GM11168 (cell line): ENCODE results near the gene CBFA2T3.

Experiments used
- in situ Hi-C: fragments of 300-500 bp; cut with MboI; formaldehyde crosslinking; loops from one replicate; pipeline ENCODE4 v1.12.0; 2022; ENCODE audit warnings: low sequenced_read_pairs; ENCODE audit not compliant: unreplicated experiment

Gene CBFA2T3

GRCh38 chr16:88966986-88967829 is 9.8 kb downstream of the CBFA2T3 start:
- in situ Hi-C loops = loop anchor here (10.0 kb wide), 1 partner anchor 198 kb away; no protein-coding TSS in a partner anchor

DNA sequence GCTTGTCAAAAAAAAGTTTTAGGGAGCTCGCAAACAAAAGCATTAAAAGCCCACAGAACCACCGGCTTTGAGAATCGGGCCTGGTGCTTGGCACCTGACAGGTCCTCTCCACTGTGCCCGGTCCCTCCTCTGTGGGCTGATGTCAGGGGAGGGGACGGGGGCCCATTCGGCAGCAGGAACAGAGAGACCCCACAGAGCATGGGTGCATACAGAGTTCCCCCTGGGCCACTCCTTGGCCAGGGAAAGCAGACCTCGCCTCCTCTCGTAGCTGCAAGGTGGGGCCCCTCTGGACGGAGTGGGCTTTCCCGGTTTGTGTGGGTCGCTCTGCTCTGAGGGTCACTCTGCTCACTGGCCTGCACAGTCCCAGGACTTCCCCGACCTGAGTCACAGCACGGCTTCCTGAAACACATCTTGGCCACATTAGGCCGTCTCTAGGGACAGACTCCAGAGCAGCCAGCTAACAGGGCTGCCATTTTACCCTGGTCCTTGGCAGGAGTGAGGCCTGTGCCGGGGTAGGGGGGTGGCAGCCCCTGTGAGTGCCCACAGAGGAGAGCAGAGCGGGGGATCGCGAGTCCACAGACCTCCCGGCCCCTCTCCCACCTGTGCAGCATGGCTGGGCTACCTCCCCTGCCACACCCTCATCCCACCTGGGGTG is 11.1 kb downstream of the CBFA2T3 start:
- in situ Hi-C loops = loop anchor here (10.0 kb wide), 1 partner anchor 199 kb away; no protein-coding TSS in a partner anchor

DNA sequence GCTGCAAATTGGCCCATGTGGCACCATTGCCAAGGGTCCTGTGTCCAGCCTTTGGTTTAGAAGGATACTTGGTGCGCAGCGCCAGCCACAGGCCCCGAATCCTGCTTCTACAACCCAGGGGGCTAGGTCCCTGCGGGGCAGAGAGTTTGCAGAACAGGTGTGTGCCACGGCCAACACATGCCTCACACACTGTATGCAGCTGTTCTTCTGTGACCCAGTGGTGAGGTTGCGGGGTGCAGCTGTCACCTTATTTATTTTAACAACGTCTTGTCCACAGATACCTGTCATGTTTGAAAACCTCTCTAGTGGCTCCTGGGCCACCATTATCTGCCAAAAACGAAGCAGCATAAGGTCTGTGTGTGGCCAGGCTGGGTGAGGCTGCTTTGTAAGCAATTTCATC is 11.6 kb downstream of the CBFA2T3 start:
- in situ Hi-C loops = loop anchor here (10.0 kb wide), 1 partner anchor 199 kb away; no protein-coding TSS in a partner anchor

DNA sequence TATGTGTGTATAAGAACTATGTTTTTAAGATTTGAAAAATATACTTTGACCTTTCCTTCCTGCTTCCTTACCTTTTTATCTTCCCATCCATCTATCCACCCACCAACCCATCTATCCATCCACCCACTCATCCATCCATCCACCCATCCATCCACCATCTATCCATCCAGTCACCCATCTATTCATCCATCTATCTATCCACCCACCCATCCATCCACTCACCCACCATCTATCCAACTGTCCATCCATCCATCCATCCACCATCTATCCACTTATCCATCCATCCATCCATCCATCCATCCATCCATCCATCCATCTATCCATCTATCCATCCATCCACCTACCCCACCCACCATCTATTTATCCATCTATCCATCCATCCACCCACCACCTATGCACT is 12.4 kb downstream of the CBFA2T3 start:
- in situ Hi-C loops = loop anchor here (10.0 kb wide), 1 partner anchor 200 kb away; no protein-coding TSS in a partner anchor

DNA sequence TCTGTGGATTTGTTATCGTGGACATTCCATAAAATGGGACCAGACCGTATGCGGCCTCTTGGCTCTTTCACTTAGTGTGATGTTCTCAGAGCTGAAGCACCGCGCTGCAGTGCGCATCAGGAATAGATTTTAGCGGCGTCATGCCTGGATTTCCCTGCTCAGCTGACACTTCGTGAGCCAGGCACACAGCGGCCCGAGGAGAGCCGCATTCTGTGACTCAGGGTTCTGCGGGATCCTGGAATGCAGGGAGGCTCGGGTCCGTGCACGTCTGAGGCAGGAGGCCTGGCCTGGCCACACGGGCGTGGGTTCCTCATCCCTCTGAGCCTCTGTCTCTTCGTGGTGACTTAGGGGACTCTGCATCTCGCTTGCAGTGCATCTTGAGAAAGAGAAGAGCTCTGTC is 13.4 kb downstream of the CBFA2T3 start:
- in situ Hi-C loops = loop anchor here (10.0 kb wide), 1 partner anchor 201 kb away; no protein-coding TSS in a partner anchor

DNA sequence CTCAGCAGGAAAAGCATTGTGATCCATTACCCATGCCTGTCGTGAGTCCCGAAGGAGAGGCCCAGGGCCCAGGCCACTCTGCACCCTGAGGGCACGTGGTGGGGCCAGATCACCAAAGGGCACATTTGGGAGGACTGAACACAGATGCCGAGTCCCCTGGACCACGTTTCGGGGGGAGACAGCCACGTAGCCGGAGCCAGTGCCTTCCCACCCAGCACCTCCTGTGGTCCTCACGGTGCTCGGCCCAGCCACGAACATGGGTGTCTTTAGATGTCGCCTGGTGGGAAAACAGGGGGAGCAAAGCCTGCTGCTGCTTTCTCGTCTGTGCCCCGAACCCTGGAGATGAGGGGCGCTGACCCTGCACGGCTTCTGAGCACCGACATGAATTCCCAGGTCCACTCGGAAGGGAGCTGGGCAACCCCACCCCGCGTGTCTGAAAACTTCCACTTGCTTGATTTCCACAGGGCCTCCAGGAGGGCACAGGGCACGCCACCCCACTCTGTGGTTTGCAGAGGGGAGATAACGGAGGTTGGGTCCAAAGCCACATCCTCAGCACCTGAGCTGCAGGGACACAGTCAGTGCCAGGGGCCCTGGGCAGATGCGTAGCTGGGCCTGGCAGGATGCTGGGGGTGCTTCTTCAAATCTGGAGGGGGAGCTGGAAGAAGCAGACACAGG is 14.4 kb downstream of the CBFA2T3 start:
- in situ Hi-C loops = loop anchor here (10.0 kb wide), 1 partner anchor 202 kb away; no protein-coding TSS in a partner anchor

DNA sequence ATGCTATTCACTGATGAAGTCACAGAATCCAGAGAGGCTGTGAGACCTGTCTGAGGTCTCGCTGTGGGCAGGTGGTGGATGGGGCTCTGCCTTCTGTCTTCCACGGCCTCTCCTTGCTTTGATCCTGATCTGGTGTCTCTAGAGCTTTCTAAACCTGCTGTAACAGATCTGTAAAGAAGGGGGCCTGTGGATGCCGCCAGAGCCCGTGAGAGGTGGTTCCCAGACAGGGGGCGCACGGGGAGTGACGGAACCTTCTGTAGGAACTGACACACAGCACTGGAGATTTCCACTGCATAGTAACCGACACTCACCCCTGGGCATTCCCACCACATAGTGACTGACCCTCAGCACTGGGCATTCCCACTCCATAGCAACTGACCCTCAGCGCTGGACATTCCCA is 16.0 kb downstream of the CBFA2T3 start:
- in situ Hi-C loops = loop anchor here (10.0 kb wide), 1 partner anchor 204 kb away; no protein-coding TSS in a partner anchor

DNA sequence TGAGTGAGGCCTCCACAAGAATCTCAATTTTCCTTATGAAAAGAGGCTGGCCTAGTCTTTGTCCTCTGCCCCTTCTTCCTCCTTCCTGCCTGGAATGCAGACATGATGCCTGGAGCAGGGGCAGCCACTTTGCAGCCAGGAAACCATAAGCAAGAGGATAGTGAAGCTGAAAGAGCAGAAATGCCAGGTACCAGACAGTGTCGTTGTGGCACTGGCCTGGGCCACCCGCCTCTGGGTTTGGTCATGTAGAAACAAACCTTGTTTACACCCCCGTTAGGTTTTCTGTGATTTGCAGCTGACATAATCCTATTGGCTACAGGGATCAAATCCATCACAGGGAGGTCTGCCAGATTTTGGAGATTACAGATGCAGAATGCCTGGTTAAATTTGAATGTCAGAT is 16.5 kb downstream of the CBFA2T3 start:
- in situ Hi-C loops = loop anchor here (10.0 kb wide), 1 partner anchor 204 kb away; no protein-coding TSS in a partner anchor

DNA sequence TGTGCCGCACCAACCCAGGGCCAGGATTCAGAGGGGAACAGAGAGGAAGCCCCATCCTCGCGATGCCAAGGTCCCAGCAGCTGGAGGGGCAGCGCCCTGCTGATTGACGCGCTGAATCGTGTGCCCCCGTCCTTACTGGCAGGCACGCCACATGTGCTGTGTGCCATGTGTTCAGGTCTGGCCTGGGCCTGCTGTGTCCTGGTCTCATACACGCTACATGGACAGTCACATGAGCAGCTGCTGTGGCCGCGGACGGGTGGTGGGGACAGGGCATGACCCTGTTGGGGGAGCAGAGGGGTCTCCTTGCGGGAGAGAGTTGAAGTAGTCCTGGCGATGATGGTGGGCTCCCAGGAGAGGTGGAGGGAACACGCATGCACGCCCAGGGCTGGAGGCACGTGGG is 18.0 kb downstream of the CBFA2T3 start:
- in situ Hi-C loops = no loop called here

GRCh38 chr16:88957887-88958577 is 19.0 kb downstream of the CBFA2T3 start:
- in situ Hi-C loops = no loop called here

DNA sequence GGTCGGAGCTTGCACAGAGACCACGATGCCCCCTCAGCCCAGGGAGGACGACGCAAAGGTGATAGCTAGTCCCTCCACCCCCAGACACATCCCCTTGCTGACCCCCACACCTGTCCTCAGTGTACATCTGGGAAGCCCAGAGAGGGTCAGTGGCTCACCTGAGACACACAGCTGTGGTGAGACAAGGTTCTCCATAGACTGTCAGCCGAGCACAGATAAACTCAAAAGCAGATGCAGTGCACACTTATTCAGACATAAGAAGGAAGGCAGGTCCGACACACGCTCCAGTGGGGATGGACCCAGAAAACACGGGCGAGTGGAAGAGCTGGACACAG is 19.6 kb downstream of the CBFA2T3 start:
- in situ Hi-C loops = no loop called here

DNA sequence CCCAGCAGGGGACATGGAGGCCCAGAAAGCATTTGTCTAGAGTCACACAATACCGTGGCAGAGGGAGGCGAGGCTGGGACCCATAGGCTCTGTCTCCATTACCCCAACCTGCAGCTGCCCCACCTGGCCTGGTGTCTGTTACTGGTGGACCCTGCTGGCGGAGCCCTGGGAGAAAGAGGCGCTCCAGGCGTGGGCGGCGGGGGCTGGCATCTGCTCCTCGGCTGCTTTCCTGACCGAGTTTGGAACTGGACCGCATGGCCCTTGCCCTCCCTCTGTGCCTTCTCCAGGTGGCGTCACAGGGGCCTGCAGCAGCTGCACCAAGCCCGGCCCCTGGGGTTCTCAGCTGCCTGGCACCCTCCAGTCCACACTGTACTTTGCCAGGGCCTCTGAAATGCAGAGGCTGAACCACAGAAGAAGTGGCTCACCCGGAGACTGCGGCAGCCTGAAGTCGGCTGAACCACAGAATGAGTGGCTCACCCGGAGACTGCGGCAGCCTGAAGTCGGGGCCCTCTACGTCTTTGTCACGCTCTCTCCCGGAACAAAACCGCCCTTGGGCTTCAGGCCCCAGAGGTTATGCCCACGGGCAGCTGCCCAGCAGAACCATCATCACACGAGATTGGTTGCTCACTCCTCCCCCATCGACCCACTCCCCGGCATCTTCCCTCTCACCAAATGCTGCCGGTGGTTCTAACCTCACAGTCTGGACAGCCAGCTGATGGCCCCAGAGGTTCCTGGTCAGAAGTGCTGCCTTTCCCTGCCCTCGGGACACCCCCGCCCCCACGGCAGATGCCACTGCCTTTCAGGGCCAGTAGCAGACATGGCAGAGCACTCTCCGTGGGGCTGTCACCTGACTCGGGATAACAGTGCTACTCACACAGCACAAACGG is 20.2 kb downstream of the CBFA2T3 start:
- in situ Hi-C loops = no loop called here

DNA sequence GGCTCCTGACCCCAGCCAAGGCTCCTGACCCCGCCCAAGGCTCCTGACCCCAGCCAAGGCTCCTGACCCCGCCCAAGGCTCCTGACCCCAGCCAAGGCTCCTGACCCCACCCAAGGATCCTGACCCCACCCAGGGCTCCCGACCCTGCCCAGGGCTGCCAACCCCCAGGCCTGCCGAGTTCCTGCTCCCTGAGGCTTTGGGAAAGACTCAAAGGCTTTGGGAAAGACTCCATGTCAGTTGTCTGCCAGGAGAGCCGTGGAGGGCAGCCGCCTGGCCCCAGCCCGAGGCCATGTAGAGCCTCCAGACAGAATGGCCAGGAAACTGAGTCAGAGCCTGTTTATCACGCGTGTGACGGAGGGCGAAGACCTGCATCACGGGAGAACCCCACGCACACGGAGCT is 21.1 kb downstream of the CBFA2T3 start:
- in situ Hi-C loops = no loop called here

DNA sequence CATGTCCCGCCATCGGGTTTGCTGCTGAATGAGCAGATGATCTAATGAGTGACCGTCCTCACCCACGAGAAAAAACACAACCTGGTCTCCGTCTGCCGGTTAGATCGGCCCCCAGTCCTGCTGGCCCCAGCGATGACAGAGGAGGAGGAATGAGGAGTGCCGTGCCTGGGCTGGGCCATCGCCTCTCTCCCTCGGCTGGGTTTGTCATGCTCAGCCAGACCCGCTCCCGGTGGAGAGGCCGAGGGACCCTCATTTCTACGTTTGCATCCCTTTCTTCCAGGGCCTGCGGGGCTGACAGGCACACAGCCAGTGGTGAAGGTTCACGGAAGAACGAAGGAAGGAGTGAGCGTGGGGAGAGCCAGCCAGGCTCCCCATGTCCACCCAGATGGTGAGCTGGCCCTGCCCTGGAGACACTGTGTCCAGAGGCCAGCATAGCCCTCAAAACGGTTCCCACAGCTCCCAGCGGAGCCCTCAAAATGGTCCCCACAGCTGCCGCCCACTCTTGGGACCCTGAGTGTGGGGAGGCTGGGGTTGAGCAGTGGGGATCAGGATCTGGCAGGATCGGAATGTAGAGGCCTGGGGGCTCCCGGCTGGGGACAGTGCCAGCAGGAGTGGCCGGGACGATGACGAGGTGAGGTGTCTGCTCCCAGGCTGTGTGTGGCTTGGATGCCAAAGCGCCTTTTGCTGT is 23.9 kb downstream of the CBFA2T3 start:
- in situ Hi-C loops = no loop called here

- in situ Hi-C loops = no loop called here
Observed at GRCh38 chr16:88951989-88952388, 25.0 kb downstream of the CBFA2T3 start.

DNA sequence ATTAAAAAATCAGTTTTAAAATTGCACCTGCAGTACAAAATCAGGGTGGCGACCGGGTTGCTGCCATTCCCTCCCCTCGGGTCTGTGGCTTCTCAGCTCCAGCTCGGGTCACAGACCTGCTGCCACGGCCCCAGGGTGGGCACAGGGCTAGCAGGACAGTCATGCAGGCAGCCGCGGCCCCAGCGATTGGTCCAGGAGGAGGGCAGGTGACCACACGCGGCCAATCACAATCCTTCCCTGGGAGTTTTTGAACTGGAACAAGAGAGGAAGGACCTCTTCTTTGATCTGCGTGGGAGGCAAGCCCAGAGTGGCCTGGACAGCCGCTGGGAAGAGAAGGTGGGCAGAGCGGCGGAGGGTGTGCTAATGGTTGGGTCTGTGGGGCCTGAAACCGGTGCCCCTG is 25.5 kb downstream of the CBFA2T3 start:
- in situ Hi-C loops = no loop called here

- in situ Hi-C loops = no loop called here
Observed at GRCh38 chr16:88948781-88949490, 28.1 kb downstream of the CBFA2T3 start.

- in situ Hi-C loops = no loop called here
Observed at GRCh38 chr16:88945473-88945872, 31.5 kb downstream of the CBFA2T3 start.
